GM12878 (cell line): ENCODE results near the gene SLIT1.

Source experiments
- BRCA1 ChIP-seq: IDR thresholded peaks from 2 replicates; pipeline ENCODE4 v1.6.1; 2011; ENCODE audit warnings: low read depth, low read length, improper control_type of control experiment
- CHD4 ChIP-seq: fragments of 200-600 bp; sonication (generic); IDR thresholded peaks from 2 replicates; pipeline ENCODE4 v1.6.1; 2016; ENCODE audit warnings: mild to moderate bottlenecking
- EZH2 ChIP-seq: IDR thresholded peaks from 2 replicates; pipeline ENCODE4 v1.6.1; 2012; ENCODE audit warnings: low read depth, mild to moderate bottlenecking, control low read depth, inconsistent platforms, low read length, borderline replicate concordance; ENCODE audit not compliant: control insufficient read depth
- FOXM1 ChIP-seq: IDR thresholded peaks from 2 replicates; pipeline ENCODE4 v1.6.1; 2012; ENCODE audit warnings: low read depth, mild to moderate bottlenecking, inconsistent platforms, low read length, moderate library complexity
- NFYB ChIP-seq: IDR thresholded peaks from 2 replicates; pipeline ENCODE4 v1.6.1; 2011; ENCODE audit warnings: low read depth, mild to moderate bottlenecking, low read length, improper control_type of control experiment, moderate library complexity; ENCODE audit not compliant: insufficient read depth
- POLR2A ChIP-seq: IDR thresholded peaks from 2 replicates; pipeline ENCODE4 v1.6.1; 2011; ENCODE audit warnings: low read depth, mild to moderate bottlenecking, low read length
- TF ChIP-seq, protein P1 (sequence below), 3 experiments: IDR thresholded peaks in 2 of 3; conservative IDR thresholded peaks in 1 of 3; 2 replicates each; pipeline ENCODE4 v1.5.1; 2011; ENCODE audit warnings: low read depth in 3 of 3, low read length in 3 of 3, mild to moderate bottlenecking in 3 of 3, control low read depth in 2 of 3, moderate library complexity in 2 of 3, inconsistent platforms in 1 of 3, mixed read lengths in 1 of 3; ENCODE audit not compliant: control insufficient read depth in 2 of 3, insufficient read depth in 1 of 3; ENCODE audit errors: extremely low read depth in 1 of 3
- TF ChIP-seq, protein P2 (sequence below): IDR thresholded peaks from 2 replicates; pipeline ENCODE4 v1.6.1; 2012; ENCODE audit warnings: low read length, inconsistent platforms
- TF ChIP-seq, protein P3 (sequence below): IDR thresholded peaks from 2 replicates; pipeline ENCODE4 v1.6.1; 2011; ENCODE audit warnings: low read depth, low read length, improper control_type of control experiment, borderline replicate concordance

DNA sequence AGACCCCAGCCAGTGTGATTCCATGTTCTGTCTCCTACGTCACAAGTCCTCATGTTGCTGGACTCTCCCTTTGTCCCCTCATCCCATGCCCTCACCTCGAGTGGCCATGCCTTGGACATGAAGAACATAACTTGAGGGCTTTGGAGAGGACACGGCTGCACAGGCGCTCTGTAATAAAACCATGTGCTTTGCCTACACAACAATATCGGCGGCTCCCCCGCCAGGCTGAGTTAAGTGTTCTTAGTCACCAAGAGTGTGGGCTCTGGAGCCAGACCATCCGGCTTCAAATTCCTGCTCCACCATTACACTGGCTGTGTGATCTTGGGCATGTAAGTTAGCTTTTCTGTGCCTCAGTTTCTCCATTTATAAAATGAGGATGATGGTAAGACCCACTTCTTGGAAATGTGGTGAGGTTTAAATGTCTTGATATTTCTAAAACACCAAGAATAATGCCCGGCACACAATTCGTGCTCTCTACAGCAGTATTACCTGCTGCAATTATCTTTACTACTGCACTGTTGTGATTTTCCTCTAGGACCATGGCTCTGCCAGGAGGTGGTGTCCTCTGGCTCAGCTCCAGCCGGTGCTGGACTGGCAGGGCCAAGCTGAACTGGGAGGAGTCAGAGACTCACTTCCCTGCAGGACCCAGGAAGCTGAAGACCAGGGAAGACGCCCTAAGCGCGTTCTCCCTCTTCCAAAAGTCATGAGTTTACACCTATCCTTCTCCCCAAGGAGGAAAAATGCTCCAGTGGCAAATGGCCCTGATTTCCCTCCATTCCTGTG lies 15.7 kb downstream of the SLIT1 start:
- no peak for TF ChIP-seq BRCA1
- no peak for TF ChIP-seq CHD4
- TF ChIP-seq EZH2 = no peak
- TF ChIP-seq, protein P1, sequence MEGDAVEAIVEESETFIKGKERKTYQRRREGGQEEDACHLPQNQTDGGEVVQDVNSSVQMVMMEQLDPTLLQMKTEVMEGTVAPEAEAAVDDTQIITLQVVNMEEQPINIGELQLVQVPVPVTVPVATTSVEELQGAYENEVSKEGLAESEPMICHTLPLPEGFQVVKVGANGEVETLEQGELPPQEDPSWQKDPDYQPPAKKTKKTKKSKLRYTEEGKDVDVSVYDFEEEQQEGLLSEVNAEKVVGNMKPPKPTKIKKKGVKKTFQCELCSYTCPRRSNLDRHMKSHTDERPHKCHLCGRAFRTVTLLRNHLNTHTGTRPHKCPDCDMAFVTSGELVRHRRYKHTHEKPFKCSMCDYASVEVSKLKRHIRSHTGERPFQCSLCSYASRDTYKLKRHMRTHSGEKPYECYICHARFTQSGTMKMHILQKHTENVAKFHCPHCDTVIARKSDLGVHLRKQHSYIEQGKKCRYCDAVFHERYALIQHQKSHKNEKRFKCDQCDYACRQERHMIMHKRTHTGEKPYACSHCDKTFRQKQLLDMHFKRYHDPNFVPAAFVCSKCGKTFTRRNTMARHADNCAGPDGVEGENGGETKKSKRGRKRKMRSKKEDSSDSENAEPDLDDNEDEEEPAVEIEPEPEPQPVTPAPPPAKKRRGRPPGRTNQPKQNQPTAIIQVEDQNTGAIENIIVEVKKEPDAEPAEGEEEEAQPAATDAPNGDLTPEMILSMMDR (IDR thresholded peaks at IDR 0.05 in 2 of 3, conservative IDR thresholded peaks at IDR 0.05 in 1 of 3; ENCODE audit: control insufficient read depth in 2 of 3, extremely low read depth in 1 of 3, insufficient read depth in 1 of 3, low read depth in 3 of 3, low read length in 3 of 3) = no peak
- TF ChIP-seq, protein P2, sequence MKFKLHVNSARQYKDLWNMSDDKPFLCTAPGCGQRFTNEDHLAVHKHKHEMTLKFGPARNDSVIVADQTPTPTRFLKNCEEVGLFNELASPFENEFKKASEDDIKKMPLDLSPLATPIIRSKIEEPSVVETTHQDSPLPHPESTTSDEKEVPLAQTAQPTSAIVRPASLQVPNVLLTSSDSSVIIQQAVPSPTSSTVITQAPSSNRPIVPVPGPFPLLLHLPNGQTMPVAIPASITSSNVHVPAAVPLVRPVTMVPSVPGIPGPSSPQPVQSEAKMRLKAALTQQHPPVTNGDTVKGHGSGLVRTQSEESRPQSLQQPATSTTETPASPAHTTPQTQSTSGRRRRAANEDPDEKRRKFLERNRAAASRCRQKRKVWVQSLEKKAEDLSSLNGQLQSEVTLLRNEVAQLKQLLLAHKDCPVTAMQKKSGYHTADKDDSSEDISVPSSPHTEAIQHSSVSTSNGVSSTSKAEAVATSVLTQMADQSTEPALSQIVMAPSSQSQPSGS = no peak
- TF ChIP-seq, protein P3, sequence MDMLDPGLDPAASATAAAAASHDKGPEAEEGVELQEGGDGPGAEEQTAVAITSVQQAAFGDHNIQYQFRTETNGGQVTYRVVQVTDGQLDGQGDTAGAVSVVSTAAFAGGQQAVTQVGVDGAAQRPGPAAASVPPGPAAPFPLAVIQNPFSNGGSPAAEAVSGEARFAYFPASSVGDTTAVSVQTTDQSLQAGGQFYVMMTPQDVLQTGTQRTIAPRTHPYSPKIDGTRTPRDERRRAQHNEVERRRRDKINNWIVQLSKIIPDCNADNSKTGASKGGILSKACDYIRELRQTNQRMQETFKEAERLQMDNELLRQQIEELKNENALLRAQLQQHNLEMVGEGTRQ = no peak
- TF ChIP-seq FOXM1 = no peak
- no peak for TF ChIP-seq POLR2A
- TF ChIP-seq NFYB = no peak
